SH-SY5Y (cell line): ENCODE data around the gene HOXC5.

Source experiments
- GATA2 ChIP-seq: IDR thresholded peaks from 2 replicates; pipeline ENCODE4 v1.6.1; 2011; ENCODE audit warnings: mild to moderate bottlenecking, low read depth, low read length
- GATA3 ChIP-seq: IDR thresholded peaks from 2 replicates; pipeline ENCODE4 v1.6.1; 2011; ENCODE audit warnings: low read depth, mild to moderate bottlenecking, low read length, moderate library complexity

GRCh38 chr12:54017027-54017788 is 15.6 kb upstream of the HOXC5 start:
- TF ChIP-seq GATA2 (no peak), GATA3 (no peak)
